Upper lobe of left lung (tissue), 6 donors: ENCODE measurements around the gene GRM5. TPM values are rescaled to one million over a fixed set of nuclear protein-coding genes. Genes with fewer than 3 reads are reported as not detected.
A peak's percentile ranks its signal among the peaks of the same experiment; 100 is the strongest.

Experiments
- ATAC-seq, 2 donors: fragments of 200-7000 bp; cut with Tn5 transposase; one replicate each; pipeline ENCODE4 v1.9.1; 2022; ENCODE audit warnings: mild to moderate bottlenecking in 2 of 2, moderate library complexity in 2 of 2; ENCODE audit not compliant: low FRiP score in 2 of 2
- DNase-seq, 2 donors: peaks; one replicate each; pipeline ENCODE4 v3.0.0-alpha.2; 2019 to 2020
- H3K27ac ChIP-seq, 4 donors: fragments of 200-600 bp; sonication (generic); one replicate each; pipeline ENCODE4 v1.5.1; 2016 to 2019
- H3K27me3 ChIP-seq, 4 donors: fragments of 200-600 bp; sonication (generic); one replicate each; pipeline ENCODE4 v1.5.1; 2017 to 2019
- H3K36me3 ChIP-seq, 4 donors: fragments of 200-600 bp; sonication (generic); one replicate each; pipeline ENCODE4 v1.5.1; 2016 to 2019
- H3K4me1 ChIP-seq, 4 donors: fragments of 200-600 bp; sonication (generic); one replicate each; pipeline ENCODE4 v1.5.1; 2018 to 2019
- H3K4me3 ChIP-seq, 4 donors: fragments of 200-600 bp; sonication (generic); one replicate each; pipeline ENCODE4 v1.5.1; 2017 to 2019; ENCODE audit warnings: mild to moderate bottlenecking in 2 of 4, moderate library complexity in 1 of 4
- H3K9me3 ChIP-seq, 4 donors: fragments of 200-600 bp; sonication (generic); one replicate each; pipeline ENCODE4 v1.5.1; 2018 to 2019
- EP300 ChIP-seq, 4 donors: sonication (generic); formaldehyde crosslinking; IDR thresholded peaks; one replicate each; pipeline ENCODE4 v1.5.1; 2017; ENCODE audit warnings: antibody characterized with exemption in 4 of 4, control low read depth in 2 of 4
- POLR2A ChIP-seq, 4 donors: fragments of 450-650 bp; IDR thresholded peaks; one replicate each; pipeline ENCODE4 v1.5.1; 2016 to 2017; ENCODE audit warnings: antibody characterized with exemption in 4 of 4, mild to moderate bottlenecking in 2 of 4
- POLR2AphosphoS5 ChIP-seq, 2 donors: sonication (generic); formaldehyde crosslinking; IDR thresholded peaks; one replicate each; pipeline ENCODE4 v1.5.1; 2017; ENCODE audit warnings: antibody characterized with exemption in 2 of 2
- WGBS, 2 donors: methylation state at CpG; one replicate each; pipeline ENCODE4 v1.1.5; 2017 to 2018; 5-methylcytosine and 5-hydroxymethylcytosine counted together
- total RNA-seq, 6 donors: library from RNA; depleted of rRNA in 4 of 6; stranded (reverse); fragments of >200 nt in 4 of 6; gene quantifications; one replicate each; pipeline versions ENCODE4 v1.1.0 to v1.2.1, GENCODE V29; 2016 to 2021
- TF ChIP-seq, protein P1 (sequence below), 6 experiments: fragments of 450-650 bp in 4 of 6; fragments of 200-600 bp in 2 of 6; sonication (generic) in 2 of 6; IDR thresholded peaks; one replicate each; pipeline ENCODE4 v1.5.1; 2016 to 2019; ENCODE audit warnings: antibody characterized with exemption in 6 of 6
- donor health status: DM: no; HTN: no; CAD: no; lungs with moderate emphysema.
- donor health status: DM: no; HTN: yes; CAD: no; lungs with severe emphysema.

GRM5 gene
- total RNA-seq, 6 donors from 2014 or later: 0.30 to 4.2 (median 0.32) TPM; not detected in 2

DNA sequence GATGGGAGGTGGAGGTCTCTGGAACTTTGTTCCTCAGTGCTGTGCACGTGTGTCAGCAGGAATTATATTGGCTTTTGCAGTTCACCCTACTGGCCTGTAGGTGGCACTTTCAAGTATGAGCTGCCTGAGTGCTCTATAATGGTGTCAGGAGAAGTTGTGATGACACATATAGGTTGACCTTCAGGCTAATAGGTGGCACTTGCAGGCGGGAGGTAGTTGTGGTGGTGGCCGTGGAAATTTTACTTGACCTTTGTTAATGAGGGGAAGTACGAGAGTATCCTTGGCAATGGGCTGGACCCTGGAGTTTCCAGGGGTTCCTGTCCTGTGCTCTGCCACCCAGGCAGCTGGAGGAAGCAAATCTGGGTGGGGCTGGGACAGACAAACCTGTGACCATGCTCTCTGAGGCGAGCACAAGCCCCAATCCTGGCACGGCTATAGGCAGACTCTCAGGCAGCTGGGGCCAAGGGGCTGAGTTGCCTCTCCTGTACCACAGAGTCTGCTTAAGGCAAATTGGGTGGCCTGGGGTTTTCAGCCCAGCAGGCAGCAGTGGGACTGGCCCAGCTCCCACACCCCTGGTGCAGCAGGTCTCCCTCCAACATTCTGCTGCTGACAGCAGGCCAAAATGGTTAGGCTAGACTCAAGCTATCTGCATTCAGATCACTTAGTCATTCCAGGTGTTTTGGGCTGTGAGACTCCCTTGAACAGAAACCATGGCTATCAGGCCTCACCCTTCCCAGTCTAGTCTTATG, 580.7 kb downstream of the GRM5 start:
- H3K27me3 ChIP-seq: no peaks in the 10 kb centered on the region
- TF ChIP-seq POLR2A (IDR thresholded peaks at IDR 0.05): no peak
- TF ChIP-seq POLR2AphosphoS5 (IDR thresholded peaks at IDR 0.05): no peak
- no peak for TF ChIP-seq EP300 (IDR thresholded peaks at IDR 0.05)
- TF ChIP-seq, protein P1, sequence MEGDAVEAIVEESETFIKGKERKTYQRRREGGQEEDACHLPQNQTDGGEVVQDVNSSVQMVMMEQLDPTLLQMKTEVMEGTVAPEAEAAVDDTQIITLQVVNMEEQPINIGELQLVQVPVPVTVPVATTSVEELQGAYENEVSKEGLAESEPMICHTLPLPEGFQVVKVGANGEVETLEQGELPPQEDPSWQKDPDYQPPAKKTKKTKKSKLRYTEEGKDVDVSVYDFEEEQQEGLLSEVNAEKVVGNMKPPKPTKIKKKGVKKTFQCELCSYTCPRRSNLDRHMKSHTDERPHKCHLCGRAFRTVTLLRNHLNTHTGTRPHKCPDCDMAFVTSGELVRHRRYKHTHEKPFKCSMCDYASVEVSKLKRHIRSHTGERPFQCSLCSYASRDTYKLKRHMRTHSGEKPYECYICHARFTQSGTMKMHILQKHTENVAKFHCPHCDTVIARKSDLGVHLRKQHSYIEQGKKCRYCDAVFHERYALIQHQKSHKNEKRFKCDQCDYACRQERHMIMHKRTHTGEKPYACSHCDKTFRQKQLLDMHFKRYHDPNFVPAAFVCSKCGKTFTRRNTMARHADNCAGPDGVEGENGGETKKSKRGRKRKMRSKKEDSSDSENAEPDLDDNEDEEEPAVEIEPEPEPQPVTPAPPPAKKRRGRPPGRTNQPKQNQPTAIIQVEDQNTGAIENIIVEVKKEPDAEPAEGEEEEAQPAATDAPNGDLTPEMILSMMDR (IDR thresholded peaks at IDR 0.05): peak; percentile 51 to 64 (median 60)
- DNase-seq: peak; percentile 25 to 39
- 69 to 78% methylated on average over 4 to 6 of the region's 6 CpGs for WGBS, 2 donors
- no peak overlapping the region for H3K4me3 ChIP-seq
- no peaks in the 10 kb centered on the region for H3K9me3 ChIP-seq
- H3K36me3 ChIP-seq: no peaks in the 10 kb centered on the region
- no peak overlapping the region for H3K27ac ChIP-seq
- peak; percentile 76 to 79 for ATAC-seq
- no peaks in the 10 kb centered on the region for H3K4me1 ChIP-seq

DNA sequence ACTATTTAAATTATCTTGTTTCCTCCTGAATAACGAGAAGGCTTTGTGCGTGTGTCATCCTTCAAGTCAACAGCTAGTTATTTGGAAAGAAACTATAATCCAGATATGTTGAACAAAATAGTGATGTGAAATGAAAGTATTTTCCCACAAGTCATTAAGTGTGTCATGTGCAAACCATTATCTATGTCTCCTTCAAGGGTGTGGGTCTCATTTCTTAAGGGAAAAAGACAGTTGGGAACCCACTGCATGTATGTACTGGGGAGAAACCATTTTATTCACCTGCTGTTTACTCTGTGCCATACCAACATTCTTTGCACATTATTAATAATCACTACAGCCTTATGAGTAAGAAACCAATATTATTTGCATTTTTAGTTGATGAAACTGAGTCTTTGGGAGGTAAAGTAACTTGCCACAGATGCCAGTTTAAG, 582.9 kb downstream of the GRM5 start:
- WGBS, 2 donors: 74 to 78% methylated on average over 2 of the region's 2 CpGs
- Histone ChIP-seq H3K27me3 (no peaks in the 10 kb centered on the region), H3K4me3 (no peak overlapping the region), H3K27ac (no peak overlapping the region), H3K4me1 (no peaks in the 10 kb centered on the region), H3K36me3 (no peaks in the 10 kb centered on the region), H3K9me3 (no peaks in the 10 kb centered on the region)
- ATAC-seq: no peak
- TF ChIP-seq POLR2AphosphoS5 (IDR thresholded peaks at IDR 0.05) (no peak), POLR2A (IDR thresholded peaks at IDR 0.05) (no peak), EP300 (IDR thresholded peaks at IDR 0.05) (no peak)
- TF ChIP-seq, protein P1 (IDR thresholded peaks at IDR 0.05): no peak
- DNase-seq: no peak

DNA sequence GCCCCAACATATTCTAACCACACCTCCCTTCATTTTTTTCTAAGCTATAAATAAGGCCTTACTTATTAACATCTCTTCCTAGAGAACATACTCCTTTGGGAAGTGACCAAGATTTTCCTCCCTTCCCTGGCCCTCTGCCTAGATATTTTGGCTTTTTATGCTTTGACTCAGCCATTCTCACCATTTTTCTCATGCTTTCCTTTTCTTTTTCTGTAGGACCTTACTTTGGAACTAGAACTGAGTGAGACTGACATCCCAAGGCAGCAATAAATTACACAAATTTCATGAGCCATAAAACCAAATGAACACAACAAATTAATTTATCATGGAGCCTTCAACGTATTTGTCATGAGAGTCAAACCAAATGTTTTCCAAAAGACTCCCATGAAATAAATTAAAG, 585.6 kb downstream of the GRM5 start:
- ATAC-seq: peak in 1 of 2 donors; percentile 76
- DNase-seq: no peak
- H3K27me3 ChIP-seq: no peaks in the 10 kb centered on the region
- no peak overlapping the region for H3K27ac ChIP-seq
- H3K4me1 ChIP-seq: no peaks in the 10 kb centered on the region
- WGBS, 2 donors: 56 to 67% methylated on average over 1 of the region's 1 CpG
- no peak overlapping the region for H3K4me3 ChIP-seq
- no peak for TF ChIP-seq POLR2AphosphoS5 (IDR thresholded peaks at IDR 0.05)
- no peak for TF ChIP-seq EP300 (IDR thresholded peaks at IDR 0.05)
- TF ChIP-seq, protein P1 (IDR thresholded peaks at IDR 0.05): no peak
- no peak for TF ChIP-seq POLR2A (IDR thresholded peaks at IDR 0.05)
- H3K9me3 ChIP-seq: no peaks in the 10 kb centered on the region
- no peaks in the 10 kb centered on the region for H3K36me3 ChIP-seq

GRCh38 chr11:88478136-88478815, 587.5 kb downstream of the GRM5 start:
- 70 to 80% methylated on average over 4 of the region's 4 CpGs for WGBS, 2 donors
- ATAC-seq (no peak), DNase-seq (no peak)
- no peak overlapping the region for H3K27ac ChIP-seq
- no peaks in the 10 kb centered on the region for H3K9me3 ChIP-seq
- H3K4me1 ChIP-seq: no peaks in the 10 kb centered on the region
- H3K4me3 ChIP-seq: no peak overlapping the region
- no peaks in the 10 kb centered on the region for H3K36me3 ChIP-seq
- no peaks in the 10 kb centered on the region for H3K27me3 ChIP-seq
- TF ChIP-seq EP300 (IDR thresholded peaks at IDR 0.05) (no peak), POLR2A (IDR thresholded peaks at IDR 0.05) (no peak), POLR2AphosphoS5 (IDR thresholded peaks at IDR 0.05) (no peak)
- TF ChIP-seq, protein P1 (IDR thresholded peaks at IDR 0.05): no peak
